Liver (tissue), 9 donors: ENCODE data around the gene ANKRD13D. TPM values are rescaled to one million over a fixed set of nuclear protein-coding genes. Genes with fewer than 3 reads are reported as not detected.

Experiments used
- DNase-seq: peaks from one replicate; pipeline ENCODE4 v3.0.0-alpha.2; 2017; ENCODE audit warnings: low spot score
- H3K27ac ChIP-seq, 2 donors: one replicate each; pipeline ENCODE4 v1.7.0; 2013; ENCODE audit warnings: inconsistent platforms in 2 of 2, low read length in 2 of 2, control low read depth in 1 of 2, low read depth in 1 of 2, mild to moderate bottlenecking in 1 of 2
- H3K27me3 ChIP-seq, 4 donors: one replicate each; pipeline versions ENCODE4 v1.6.1 to v1.7.0; 2013; ENCODE audit warnings: low read length in 3 of 4, inconsistent platforms in 1 of 4, mild to moderate bottlenecking in 1 of 4, moderate library complexity in 1 of 4; ENCODE audit not compliant: control insufficient read depth in 4 of 4, insufficient read depth in 4 of 4
- H3K36me3 ChIP-seq, 4 donors: one replicate each; pipeline versions ENCODE4 v1.6.1 to v1.7.0; 2013; ENCODE audit warnings: low read length in 3 of 4, mild to moderate bottlenecking in 3 of 4, low read depth in 1 of 4, moderate library complexity in 1 of 4; ENCODE audit not compliant: control insufficient read depth in 4 of 4, insufficient read depth in 3 of 4
- H3K4me1 ChIP-seq, 4 donors: one replicate each; pipeline versions ENCODE4 v1.6.1 to v1.7.0; 2013; ENCODE audit warnings: low read length in 3 of 4, mild to moderate bottlenecking in 3 of 4, moderate library complexity in 1 of 4; ENCODE audit not compliant: control insufficient read depth in 4 of 4, insufficient read depth in 4 of 4
- H3K4me3 ChIP-seq, 3 donors: one replicate each; pipeline versions ENCODE4 v1.6.1 to v1.7.0; 2013; ENCODE audit warnings: low read length in 3 of 3, control low read depth in 1 of 3, low read depth in 1 of 3, mild to moderate bottlenecking in 1 of 3
- H3K9ac ChIP-seq, 2 donors: one replicate each; pipeline ENCODE4 v1.7.0; 2013; ENCODE audit warnings: low read length in 2 of 2, mild to moderate bottlenecking in 2 of 2, moderate library complexity in 2 of 2, control low read depth in 1 of 2, low read depth in 1 of 2
- H3K9me3 ChIP-seq, 4 donors: one replicate each; pipeline versions ENCODE4 v1.6.1 to v1.7.0; 2013; ENCODE audit warnings: low read length in 3 of 4; ENCODE audit not compliant: control insufficient read depth in 4 of 4
- ATF3 ChIP-seq: IDR thresholded peaks from 2 replicates; pipeline ENCODE4 v1.6.1; 2016; ENCODE audit warnings: antibody characterized with exemption
- EGR1 ChIP-seq, 2 donors: IDR thresholded peaks; 2 replicates each; pipeline ENCODE4 v1.6.1; 2016 to 2018; ENCODE audit warnings: antibody characterized with exemption in 2 of 2, low read depth in 2 of 2
- FOXA1 ChIP-seq: IDR thresholded peaks from 2 replicates; pipeline ENCODE4 v1.6.1; 2016; ENCODE audit warnings: antibody characterized with exemption
- GABPA ChIP-seq, 2 donors: IDR thresholded peaks in 1 of 2; conservative IDR thresholded peaks in 1 of 2; 2 replicates each; pipeline ENCODE4 v1.6.1; 2016; ENCODE audit warnings: antibody characterized with exemption in 2 of 2, mild to moderate bottlenecking in 1 of 2, moderate library complexity in 1 of 2
- HNF4G ChIP-seq: IDR thresholded peaks from 2 replicates; pipeline ENCODE4 v1.6.1; 2016; ENCODE audit warnings: antibody characterized with exemption
- JUND ChIP-seq, 2 donors: IDR thresholded peaks; 2 replicates each; pipeline ENCODE4 v1.6.1; 2016; ENCODE audit warnings: antibody characterized with exemption in 2 of 2
- MAX ChIP-seq: IDR thresholded peaks from 2 replicates; pipeline ENCODE4 v1.6.1; 2016; ENCODE audit warnings: antibody characterized with exemption
- RAD21 ChIP-seq, 2 donors: IDR thresholded peaks; 2 replicates each; pipeline ENCODE4 v1.6.1; 2016; ENCODE audit warnings: antibody characterized with exemption in 2 of 2, mild to moderate bottlenecking in 2 of 2
- REST ChIP-seq: IDR thresholded peaks from 2 replicates; pipeline ENCODE4 v1.6.1; 2016; ENCODE audit warnings: antibody characterized with exemption, mild to moderate bottlenecking
- SP1 ChIP-seq: IDR thresholded peaks from 2 replicates; pipeline ENCODE4 v1.6.1; 2018; ENCODE audit warnings: antibody characterized with exemption, mild to moderate bottlenecking
- YY1 ChIP-seq: IDR thresholded peaks from 2 replicates; pipeline ENCODE4 v1.6.1; 2016; ENCODE audit warnings: antibody characterized with exemption, mild to moderate bottlenecking
- WGBS: extraction: QIAGEN DNeasy Blood & Tissue Kit; methylation state at CpG from one replicate; pipeline ENCODE4 v1.1.7; 2013; 5-methylcytosine and 5-hydroxymethylcytosine counted together
- polyA plus RNA-seq, 2 donors: library from polyadenylated mRNA; stranded (reverse) in 1 of 2; unstranded in 1 of 2; fragments of 200-250 nt in 1 of 2; fragments of >200 nt in 1 of 2; fragmentation: Nextera tagmentation in 1 of 2; extraction: Ambion mirVana in 1 of 2; gene quantifications; one replicate each; pipeline versions ENCODE4 v1.2.1 to v1.2.3, GENCODE V29; 2013 to 2015
- total RNA-seq, 2 donors: library from RNA; depleted of rRNA; stranded (reverse); fragments of >200 nt; gene quantifications; one replicate each; pipeline ENCODE4 v1.2.3, GENCODE V29; 2014
- TF ChIP-seq, protein P1 (sequence below): IDR thresholded peaks from 2 replicates; pipeline ENCODE4 v1.6.1; 2016; ENCODE audit warnings: antibody characterized with exemption
- TF ChIP-seq, protein P2 (sequence below): fragments of 150-350 bp; IDR thresholded peaks from 2 replicates; pipeline ENCODE4 v1.5.1; 2017; ENCODE audit warnings: improper control_type of control experiment, low read depth, low read length; ENCODE audit not compliant: missing input control
- donor health status: healthy.
- donor health status: healthy.
- donor health status: healthy.
- donor health status: healthy.
- donor health status: healthy.

ANKRD13D gene
- total and polyA plus RNA-seq, 4 donors: 5.5 to 15.0 (median 5.9) TPM

DNA sequence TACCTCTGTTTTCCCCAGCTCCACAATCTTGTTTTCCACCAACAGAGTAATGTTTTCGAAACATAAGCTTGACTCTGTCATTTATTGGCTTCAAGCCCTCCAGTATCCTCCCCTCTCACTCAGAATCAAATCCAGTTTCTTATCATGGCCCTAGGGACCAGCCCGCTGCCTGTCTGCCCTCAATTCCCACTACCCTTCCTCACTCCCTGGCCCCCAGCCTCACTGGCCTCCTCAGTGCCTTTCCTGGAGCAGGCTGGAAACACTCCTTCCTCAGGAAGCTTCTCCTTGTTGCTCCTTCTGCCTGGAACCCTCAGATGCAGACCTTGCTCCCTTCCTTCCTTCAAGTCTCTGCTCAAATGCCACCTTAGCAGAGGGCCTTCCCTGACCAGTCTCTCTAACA is 60.4 kb downstream of the ANKRD13D start (continued):
- no peak for TF ChIP-seq REST
- TF ChIP-seq MAX: no peak
- no peak for TF ChIP-seq GABPA (IDR thresholded peaks at IDR 0.05 in 1 of 2, conservative IDR thresholded peaks at IDR 0.05 in 1 of 2)
- TF ChIP-seq EGR1 (IDR thresholded peaks at IDR 0.05; ENCODE audit: low read depth in 2 of 2): no peak

GRCh38 chr11:67349928-67350465 is 60.9 kb downstream of the ANKRD13D start:
- TF ChIP-seq YY1 (no peak), FOXA1 (no peak), JUND (IDR thresholded peaks at IDR 0.05) (no peak)
- TF ChIP-seq, protein P1, sequence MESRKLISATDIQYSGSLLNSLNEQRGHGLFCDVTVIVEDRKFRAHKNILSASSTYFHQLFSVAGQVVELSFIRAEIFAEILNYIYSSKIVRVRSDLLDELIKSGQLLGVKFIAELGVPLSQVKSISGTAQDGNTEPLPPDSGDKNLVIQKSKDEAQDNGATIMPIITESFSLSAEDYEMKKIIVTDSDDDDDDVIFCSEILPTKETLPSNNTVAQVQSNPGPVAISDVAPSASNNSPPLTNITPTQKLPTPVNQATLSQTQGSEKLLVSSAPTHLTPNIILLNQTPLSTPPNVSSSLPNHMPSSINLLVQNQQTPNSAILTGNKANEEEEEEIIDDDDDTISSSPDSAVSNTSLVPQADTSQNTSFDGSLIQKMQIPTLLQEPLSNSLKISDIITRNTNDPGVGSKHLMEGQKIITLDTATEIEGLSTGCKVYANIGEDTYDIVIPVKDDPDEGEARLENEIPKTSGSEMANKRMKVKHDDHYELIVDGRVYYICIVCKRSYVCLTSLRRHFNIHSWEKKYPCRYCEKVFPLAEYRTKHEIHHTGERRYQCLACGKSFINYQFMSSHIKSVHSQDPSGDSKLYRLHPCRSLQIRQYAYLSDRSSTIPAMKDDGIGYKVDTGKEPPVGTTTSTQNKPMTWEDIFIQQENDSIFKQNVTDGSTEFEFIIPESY: no peak
- no peaks in the 10 kb centered on the region for H3K9me3 ChIP-seq
- peaks cover 0 to 1% (median 0%) of the 10 kb centered on the region in 4 donors for H3K36me3 ChIP-seq
- no peak for DNase-seq
- no peak overlapping the region for H3K4me3 ChIP-seq
- H3K27ac ChIP-seq: no peak overlapping the region
- 93% methylated on average over 4 of the region's 4 CpGs for WGBS
- peaks cover 6 to 32% (median 19%) of the 10 kb centered on the region in 4 donors for H3K4me1 ChIP-seq
- H3K27me3 ChIP-seq: no peaks in the 10 kb centered on the region
- H3K9ac ChIP-seq: no peak overlapping the region

- TF ChIP-seq YY1: no peak
- TF ChIP-seq SP1: no peak
- TF ChIP-seq HNF4G: no peak
- TF ChIP-seq ATF3: peak; percentile 31
- TF ChIP-seq JUND (IDR thresholded peaks at IDR 0.05): peak; percentile 87 to 95
- TF ChIP-seq, protein P2, sequence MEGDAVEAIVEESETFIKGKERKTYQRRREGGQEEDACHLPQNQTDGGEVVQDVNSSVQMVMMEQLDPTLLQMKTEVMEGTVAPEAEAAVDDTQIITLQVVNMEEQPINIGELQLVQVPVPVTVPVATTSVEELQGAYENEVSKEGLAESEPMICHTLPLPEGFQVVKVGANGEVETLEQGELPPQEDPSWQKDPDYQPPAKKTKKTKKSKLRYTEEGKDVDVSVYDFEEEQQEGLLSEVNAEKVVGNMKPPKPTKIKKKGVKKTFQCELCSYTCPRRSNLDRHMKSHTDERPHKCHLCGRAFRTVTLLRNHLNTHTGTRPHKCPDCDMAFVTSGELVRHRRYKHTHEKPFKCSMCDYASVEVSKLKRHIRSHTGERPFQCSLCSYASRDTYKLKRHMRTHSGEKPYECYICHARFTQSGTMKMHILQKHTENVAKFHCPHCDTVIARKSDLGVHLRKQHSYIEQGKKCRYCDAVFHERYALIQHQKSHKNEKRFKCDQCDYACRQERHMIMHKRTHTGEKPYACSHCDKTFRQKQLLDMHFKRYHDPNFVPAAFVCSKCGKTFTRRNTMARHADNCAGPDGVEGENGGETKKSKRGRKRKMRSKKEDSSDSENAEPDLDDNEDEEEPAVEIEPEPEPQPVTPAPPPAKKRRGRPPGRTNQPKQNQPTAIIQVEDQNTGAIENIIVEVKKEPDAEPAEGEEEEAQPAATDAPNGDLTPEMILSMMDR: peak; percentile 79
- peak; percentile 80 to 82 for TF ChIP-seq RAD21 (IDR thresholded peaks at IDR 0.05)
- no peak for TF ChIP-seq REST
- 55% methylated on average over 11 of the region's 11 CpGs for WGBS
- H3K4me3 ChIP-seq: no peak overlapping the region
- peaks cover 14 to 45% (median 30%) of the 10 kb centered on the region in 4 donors for H3K4me1 ChIP-seq
- H3K9me3 ChIP-seq: no peaks in the 10 kb centered on the region
- H3K36me3 ChIP-seq: peaks cover 0 to 1% (median 0%) of the 10 kb centered on the region in 4 donors
- DNase-seq: peak; percentile 76
- no peaks in the 10 kb centered on the region for H3K27me3 ChIP-seq
- H3K27ac ChIP-seq: peak overlapping the region; percentile 1 to 26
- H3K9ac ChIP-seq: peak overlapping the region in 1 of 2 donors; percentile 58
Measured at GRCh38 chr11:67351275-67352005, 62.3 kb downstream of the ANKRD13D start.
